Mesendoderm (in vitro differentiated cells): ENCODE data around the gene APOA1.
"Not testable (repeated sequence)": the region's sequence is repeated elsewhere in the genome, so short reads cannot be mapped to it uniquely, and the experiment has no call there.

Experiments used
- DNase-seq: peaks from one replicate; pipeline ENCODE4 v3.0.0; 2013
- H2AK5ac ChIP-seq: 2 replicates; pipeline ENCODE4 v1.6.1; 2013; ENCODE audit warnings: low read length, inconsistent platforms
- H2BK120ac ChIP-seq: 2 replicates; pipeline ENCODE4 v1.6.1; 2013; ENCODE audit warnings: low read depth, mild to moderate bottlenecking, low read length, moderate library complexity, mixed read lengths
- H2BK15ac ChIP-seq: replicated peaks from 2 replicates; pipeline ENCODE4 v1.6.1; 2013; ENCODE audit warnings: low read depth, mild to moderate bottlenecking, moderate library complexity
- H2BK5ac ChIP-seq: 2 replicates; pipeline ENCODE4 v1.6.1; 2013; ENCODE audit warnings: low read length, inconsistent platforms
- H3K18ac ChIP-seq: 2 replicates; pipeline ENCODE4 v1.6.1; 2013; ENCODE audit warnings: mild to moderate bottlenecking, low read length, mixed read lengths
- H3K23ac ChIP-seq: one replicate; pipeline ENCODE4 v1.6.1; 2013; ENCODE audit warnings: low read length
- H3K27ac ChIP-seq: 2 replicates; pipeline ENCODE4 v1.5.1; 2013; ENCODE audit warnings: low read depth, mild to moderate bottlenecking, inconsistent platforms, low read length, moderate library complexity
- H3K27me3 ChIP-seq: 2 replicates; pipeline ENCODE4 v1.6.1; 2013; ENCODE audit warnings: low read length, control low read depth, mild to moderate bottlenecking, inconsistent platforms; ENCODE audit not compliant: insufficient read depth, poor library complexity
- H3K36me3 ChIP-seq: 2 replicates; pipeline ENCODE4 v1.6.1; 2013; ENCODE audit warnings: low read length, inconsistent platforms; ENCODE audit not compliant: control insufficient read depth, insufficient read depth
- H3K4ac ChIP-seq: one replicate; pipeline ENCODE4 v1.6.1; 2013; ENCODE audit warnings: low read depth, mild to moderate bottlenecking, low read length, moderate library complexity
- H3K4me1 ChIP-seq: 2 replicates; pipeline ENCODE4 v1.6.1; 2013; ENCODE audit warnings: low read depth, low read length, inconsistent platforms; ENCODE audit not compliant: control insufficient read depth
- H3K4me2 ChIP-seq: 2 replicates; pipeline ENCODE4 v1.6.1; 2013; ENCODE audit warnings: low read length
- H3K4me3 ChIP-seq: 2 replicates; pipeline ENCODE4 v1.5.1; 2013; ENCODE audit warnings: mild to moderate bottlenecking, low read length
- H3K56ac ChIP-seq: one replicate; pipeline ENCODE4 v1.6.1; 2013; ENCODE audit warnings: low read length
- H3K79me1 ChIP-seq: 2 replicates; pipeline ENCODE4 v1.6.1; 2013; ENCODE audit warnings: low read length, inconsistent platforms
- H3K79me2 ChIP-seq: 2 replicates; pipeline ENCODE4 v1.6.1; 2013; ENCODE audit warnings: mild to moderate bottlenecking, low read length; ENCODE audit not compliant: control insufficient read depth, insufficient read depth
- H3K9ac ChIP-seq: 2 replicates; pipeline ENCODE4 v1.6.1; 2013; ENCODE audit warnings: low read length, inconsistent platforms
- H4K5ac ChIP-seq: one replicate; pipeline ENCODE4 v1.6.1; 2013; ENCODE audit warnings: low read length
- H4K8ac ChIP-seq: one replicate; pipeline ENCODE4 v1.6.1; 2013; ENCODE audit warnings: low read depth, mild to moderate bottlenecking, control low read depth, low read length, moderate library complexity
- WGBS: extraction: QIAGEN DNeasy Blood & Tissue Kit; methylation state at CpG from one replicate; pipeline ENCODE4 v1.1.7; 2013; ENCODE audit warnings: low lambda C conversion rate, missing lambda C conversion rate; ENCODE audit not compliant: insufficient coverage; ENCODE audit errors: extremely low coverage; 5-methylcytosine and 5-hydroxymethylcytosine counted together

APOA1 gene

GRCh38 chr11:116836632-116836991 lies 810 bp downstream of the APOA1 start:
- no CpG with 5 or more reads among the region's 7 CpGs for WGBS
- Histone ChIP-seq H3K27me3 (no peaks in the 10 kb centered on the region), H3K9ac (no peak overlapping the region), H2AK5ac (peak overlapping the region; percentile 93), H3K4me2 (no peak overlapping the region), H2BK15ac (no peak overlapping the region), H3K4me1 (peaks cover 8% of the 10 kb centered on the region), H3K79me2 (no peaks in the 10 kb centered on the region), H3K27ac (no peak overlapping the region), H3K18ac (no peak overlapping the region), H3K4me3 (no peak overlapping the region), H3K79me1 (no peaks in the 10 kb centered on the region), H3K56ac (peak overlapping the region; percentile 51), H4K8ac (no peak overlapping the region), H3K36me3 (no peaks in the 10 kb centered on the region), H3K23ac (no peak overlapping the region), H3K4ac (peak overlapping the region; percentile 38), H4K5ac (no peak overlapping the region), H2BK120ac (no peak overlapping the region), H2BK5ac (no peak overlapping the region)
- no peak for DNase-seq

- Histone ChIP-seq H2AK5ac (peak overlapping the region; percentile 93), H3K56ac (peak overlapping the region; percentile 93), H4K5ac (no peak overlapping the region), H3K18ac (no peak overlapping the region), H4K8ac (no peak overlapping the region), H3K79me1 (no peaks in the 10 kb centered on the region), H3K9ac (peak overlapping the region; percentile 68), H3K79me2 (no peaks in the 10 kb centered on the region), H2BK120ac (no peak overlapping the region), H2BK15ac (no peak overlapping the region), H3K4ac (peak overlapping the region; percentile 22), H3K4me3 (peak overlapping the region; percentile 12), H3K36me3 (no peaks in the 10 kb centered on the region), H3K23ac (peak overlapping the region; percentile 29), H2BK5ac (no peak overlapping the region), H3K4me1 (peaks cover 8% of the 10 kb centered on the region), H3K4me2 (peak overlapping the region; percentile 70), H3K27ac (no peak overlapping the region), H3K27me3 (no peaks in the 10 kb centered on the region)
- no CpG with 5 or more reads among the region's 57 CpGs for WGBS
- DNase-seq, result peak; percentile 96
Measured at GRCh38 chr11:116835791-116836631, 1.4 kb downstream of the APOA1 start.

GRCh38 chr11:116835042-116835772 lies 2.2 kb downstream of the APOA1 start:
- Histone ChIP-seq H3K27ac (no peak overlapping the region), H3K36me3 (no peaks in the 10 kb centered on the region), H3K79me1 (no peaks in the 10 kb centered on the region), H2BK120ac (no peak overlapping the region), H4K5ac (no peak overlapping the region), H2BK15ac (no peak overlapping the region), H3K4ac (peak overlapping the region; percentile 22), H3K56ac (peak overlapping the region; percentile 93), H3K4me2 (peak overlapping the region; percentile 70), H2AK5ac (no peak overlapping the region), H4K8ac (no peak overlapping the region), H3K9ac (peak overlapping the region; percentile 68), H3K4me1 (peaks cover 8% of the 10 kb centered on the region), H3K4me3 (no peak overlapping the region), H3K79me2 (no peaks in the 10 kb centered on the region), H3K18ac (no peak overlapping the region), H3K27me3 (no peaks in the 10 kb centered on the region), H3K23ac (peak overlapping the region; percentile 29), H2BK5ac (no peak overlapping the region)
- DNase-seq, result no peak
- WGBS, result no CpG with 5 or more reads among the region's 28 CpGs

- not testable (repeated sequence) for H4K8ac ChIP-seq, H3K4me2 ChIP-seq, H3K18ac ChIP-seq, H3K27ac ChIP-seq, DNase-seq, H2AK5ac ChIP-seq, H4K5ac ChIP-seq, H2BK120ac ChIP-seq, H3K56ac ChIP-seq, H3K4ac ChIP-seq, H3K27me3 ChIP-seq, H3K36me3 ChIP-seq, H3K4me3 ChIP-seq, H3K79me1 ChIP-seq, H3K9ac ChIP-seq, H3K4me1 ChIP-seq, H3K23ac ChIP-seq, H2BK15ac ChIP-seq, H2BK5ac ChIP-seq, H3K79me2 ChIP-seq
- no CpG with 5 or more reads among the region's 13 CpGs for WGBS
Measured at GRCh38 chr11:116834535-116835041, 2.8 kb downstream of the APOA1 start.

GRCh38 chr11:116833816-116834534 lies 3.4 kb downstream of the APOA1 start:
- no peaks in the 10 kb centered on the region for H3K36me3 ChIP-seq
- H3K4me2 ChIP-seq, result no peak overlapping the region
- H4K5ac ChIP-seq, result no peak overlapping the region
- no peaks in the 10 kb centered on the region for H3K79me1 ChIP-seq
- no peak overlapping the region for H3K4ac ChIP-seq
- no peak overlapping the region for H4K8ac ChIP-seq
- no peak overlapping the region for H3K56ac ChIP-seq
- no peak overlapping the region for H3K9ac ChIP-seq
- H3K27ac ChIP-seq, result no peak overlapping the region
- no peak overlapping the region for H3K18ac ChIP-seq
- H2BK120ac ChIP-seq, result no peak overlapping the region
- H3K27me3 ChIP-seq, result no peaks in the 10 kb centered on the region
- H3K23ac ChIP-seq, result no peak overlapping the region
- H2BK15ac ChIP-seq, result no peak overlapping the region
- WGBS, result no CpG with 5 or more reads among the region's 14 CpGs
- H3K4me1 ChIP-seq, result peaks cover 8% of the 10 kb centered on the region
- H2BK5ac ChIP-seq, result no peak overlapping the region
- no peak overlapping the region for H3K4me3 ChIP-seq
- no peak overlapping the region for H2AK5ac ChIP-seq
- no peaks in the 10 kb centered on the region for H3K79me2 ChIP-seq
- no peak for DNase-seq
